GM12878 (cell line): ENCODE results near the gene ITGB2.

Source experiments
- BCL3 ChIP-seq: IDR thresholded peaks from 2 replicates; pipeline ENCODE4 v1.6.1; 2011; ENCODE audit warnings: borderline replicate concordance, low read depth, mild to moderate bottlenecking, moderate library complexity, low read length; ENCODE audit not compliant: insufficient read depth, poor library complexity, severe bottlenecking
- BHLHE40 ChIP-seq, 2 experiments: fragments of 450-650 bp in 1 of 2; IDR thresholded peaks; 2 replicates each; pipeline ENCODE4 v1.6.1; 2011 to 2017; ENCODE audit warnings: low read depth in 2 of 2, borderline replicate concordance in 1 of 2, improper control_type of control experiment in 1 of 2, low read length in 1 of 2, mild to moderate bottlenecking in 1 of 2
- CBFB ChIP-seq: IDR thresholded peaks from 2 replicates; pipeline ENCODE4 v1.6.1; 2016; ENCODE audit warnings: antibody characterized with exemption, low read depth
- CHD1 ChIP-seq: IDR thresholded peaks from 2 replicates; pipeline ENCODE4 v1.6.1; 2012; ENCODE audit warnings: low read depth, low read length, improper control_type of control experiment
- CHD4 ChIP-seq: fragments of 200-600 bp; sonication (generic); IDR thresholded peaks from 2 replicates; pipeline ENCODE4 v1.6.1; 2016; ENCODE audit warnings: mild to moderate bottlenecking
- CTCF ChIP-seq, 3 experiments: IDR thresholded peaks in 2 of 3; conservative IDR thresholded peaks in 1 of 3; 2 replicates each; pipeline ENCODE4 v1.5.1; 2011; ENCODE audit warnings: low read depth in 3 of 3, low read length in 3 of 3, mild to moderate bottlenecking in 3 of 3, control low read depth in 2 of 3, moderate library complexity in 2 of 3, inconsistent platforms in 1 of 3, mixed read lengths in 1 of 3; ENCODE audit not compliant: control insufficient read depth in 2 of 3, insufficient read depth in 1 of 3; ENCODE audit errors: extremely low read depth in 1 of 3
- JUND ChIP-seq: IDR thresholded peaks from 2 replicates; pipeline ENCODE4 v1.6.1; 2012; ENCODE audit warnings: low read depth, mild to moderate bottlenecking, low read length, improper control_type of control experiment, moderate library complexity
- NRF1 ChIP-seq: conservative IDR thresholded peaks from 2 replicates; pipeline ENCODE4 v1.6.1; 2011; ENCODE audit warnings: mild to moderate bottlenecking, low read depth, low read length, improper control_type of control experiment
- POLR2A ChIP-seq: IDR thresholded peaks from 2 replicates; pipeline ENCODE4 v1.6.1; 2011; ENCODE audit warnings: low read depth, mild to moderate bottlenecking, low read length
- POLR2AphosphoS5 ChIP-seq: IDR thresholded peaks from 2 replicates; pipeline ENCODE4 v1.6.1; 2011; ENCODE audit warnings: mild to moderate bottlenecking, low read length, inconsistent platforms
- RAD21 ChIP-seq: IDR thresholded peaks from 2 replicates; pipeline ENCODE4 v1.6.1; 2011; ENCODE audit warnings: mild to moderate bottlenecking, low read depth, low read length, moderate library complexity; ENCODE audit not compliant: insufficient read depth
- YY1 ChIP-seq: IDR thresholded peaks from 2 replicates; pipeline ENCODE4 v1.6.1; 2011; ENCODE audit warnings: low read depth, mild to moderate bottlenecking, low read length

GRCh38 chr21:44908908-44909307 lies 11.8 kb downstream of the ITGB2 start:
- TF ChIP-seq POLR2A (no peak), BHLHE40 (IDR thresholded peaks at IDR 0.05; ENCODE audit: borderline replicate concordance in 1 of 2, low read depth in 2 of 2, low read length in 1 of 2) (no peak), CBFB (no peak), CHD4 (no peak), CTCF (IDR thresholded peaks at IDR 0.05 in 2 of 3, conservative IDR thresholded peaks at IDR 0.05 in 1 of 3; ENCODE audit: control insufficient read depth in 2 of 3, extremely low read depth in 1 of 3, insufficient read depth in 1 of 3, low read depth in 3 of 3, low read length in 3 of 3) (no peak), NRF1 (no peak), RAD21 (no peak), YY1 (no peak), CHD1 (no peak), JUND (no peak), BCL3 (no peak), POLR2AphosphoS5 (no peak)
